Breast epithelium (tissue), 4 donors: Measurements from ENCODE around the gene IQCE. TPM values are rescaled to one million over a fixed set of nuclear protein-coding genes. Genes with fewer than 3 reads are reported as not detected.

ENCODE experiments used
- DNase-seq, 2 donors: peaks; one replicate each; pipeline ENCODE4 v3.0.0-alpha.2; 2019; ENCODE audit warnings: low spot score in 2 of 2
- H3K27ac ChIP-seq, 2 donors: fragments of 200-600 bp; sonication (generic) in 1 of 2; one replicate each; pipeline ENCODE4 v1.5.1; 2016 to 2019; ENCODE audit warnings: mild to moderate bottlenecking in 1 of 2
- H3K27me3 ChIP-seq, 2 donors: fragments of 200-600 bp; sonication (generic) in 1 of 2; one replicate each; pipeline versions ENCODE4 v1.5.1 to v1.6.0; 2017 to 2019; ENCODE audit warnings: control low read depth in 1 of 2, mild to moderate bottlenecking in 1 of 2
- H3K36me3 ChIP-seq: fragments of 200-600 bp; one replicate; pipeline ENCODE4 v1.5.1; 2019
- H3K4me1 ChIP-seq, 2 donors: fragments of 200-600 bp; sonication (generic); one replicate each; pipeline ENCODE4 v1.5.1; 2016 to 2019; ENCODE audit warnings: control low read depth in 1 of 2
- H3K4me3 ChIP-seq, 3 donors: fragments of 200-600 bp; sonication (generic); 1 replicate in 2 of 3; 2 replicates in 1 of 3; pipeline ENCODE4 v1.5.1; 2016 to 2019; ENCODE audit warnings: mild to moderate bottlenecking in 3 of 3, moderate library complexity in 2 of 3
- H3K9me3 ChIP-seq, 2 donors: fragments of 200-600 bp; sonication (generic) in 1 of 2; one replicate each; pipeline ENCODE4 v1.5.1; 2016 to 2019; ENCODE audit warnings: control low read depth in 1 of 2
- POLR2A ChIP-seq: fragments of 450-650 bp; IDR thresholded peaks from one replicate; pipeline ENCODE4 v1.6.1; 2016; ENCODE audit warnings: antibody characterized with exemption, mild to moderate bottlenecking, moderate library complexity
- POLR2AphosphoS5 ChIP-seq, 3 donors: sonication (generic); formaldehyde crosslinking; IDR thresholded peaks; one replicate each; pipeline ENCODE4 v1.6.1; 2017; ENCODE audit warnings: antibody characterized with exemption in 3 of 3
- intact Hi-C: fragments of 100-400 bp; cut with DNase I; formaldehyde crosslinking; loops from one replicate; pipeline ENCODE4 v1.15.1; 2023; ENCODE audit warnings: low total_unique reads
- total RNA-seq, 3 donors: library from RNA; depleted of rRNA; stranded (reverse); fragments of >200 nt; gene quantifications; one replicate each; pipeline ENCODE4 v1.1.0, GENCODE V29; 2016
- TF ChIP-seq, protein P1 (sequence below), 3 donors: fragments of 450-650 bp; IDR thresholded peaks; one replicate each; pipeline ENCODE4 v1.5.1; 2016 to 2017; ENCODE audit warnings: antibody characterized with exemption in 3 of 3, mild to moderate bottlenecking in 3 of 3, moderate library complexity in 3 of 3

IQCE gene
- total RNA-seq, 3 donors from 2014 or later: 13.4 to 22.7 (median 13.8) TPM

DNA sequence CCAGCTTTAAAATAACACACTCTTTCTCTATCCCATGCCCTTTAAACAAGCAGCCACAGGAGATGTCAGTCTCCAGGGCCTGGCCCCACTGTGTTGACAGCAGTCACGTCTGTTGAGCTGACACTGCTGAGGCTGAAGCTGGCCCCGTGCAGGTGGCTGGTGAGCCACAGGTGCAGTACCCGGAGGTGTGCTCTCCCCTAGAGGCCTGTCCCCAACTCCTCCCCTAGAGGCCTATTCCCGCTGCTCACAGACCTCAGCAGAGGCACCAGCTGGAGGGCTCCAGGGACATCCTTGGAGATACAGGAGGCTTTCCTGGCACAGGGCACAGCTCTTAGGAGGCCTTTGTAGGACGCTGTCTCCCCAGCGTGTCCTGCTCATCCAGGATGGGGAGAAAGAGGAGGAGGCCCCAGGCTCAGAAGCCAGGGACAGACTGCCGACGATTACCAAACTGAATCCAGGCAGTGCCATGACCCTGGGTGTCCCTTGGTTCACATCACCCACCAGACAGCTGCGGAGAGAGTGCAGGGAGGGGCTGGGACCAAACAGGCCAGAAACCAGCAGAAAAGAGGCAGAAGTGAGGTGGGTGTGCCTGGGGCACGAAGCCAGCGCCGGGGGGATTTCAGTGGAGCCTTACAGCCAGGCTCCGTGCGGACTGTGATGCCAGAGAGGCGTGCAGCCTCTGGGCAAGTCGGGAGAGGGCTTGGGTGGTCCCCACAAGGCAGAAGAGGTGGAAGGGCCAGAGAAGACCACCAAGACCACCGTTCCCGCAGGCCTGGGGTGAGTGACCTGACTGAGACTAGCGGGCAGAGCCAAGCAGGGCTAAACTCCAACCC is 54.5 kb downstream of the IQCE start:
- Histone ChIP-seq H3K9me3 (no peaks in the 10 kb centered on the region), H3K4me1 (peaks cover 10 to 22% of the 10 kb centered on the region in 2 donors), H3K27me3 (no peaks in the 10 kb centered on the region), H3K36me3 (no peaks in the 10 kb centered on the region), H3K27ac (peak overlapping the region in 1 of 2 donors; percentile 68), H3K4me3 (no peak overlapping the region)
- no peak for DNase-seq
- TF ChIP-seq, protein P1, sequence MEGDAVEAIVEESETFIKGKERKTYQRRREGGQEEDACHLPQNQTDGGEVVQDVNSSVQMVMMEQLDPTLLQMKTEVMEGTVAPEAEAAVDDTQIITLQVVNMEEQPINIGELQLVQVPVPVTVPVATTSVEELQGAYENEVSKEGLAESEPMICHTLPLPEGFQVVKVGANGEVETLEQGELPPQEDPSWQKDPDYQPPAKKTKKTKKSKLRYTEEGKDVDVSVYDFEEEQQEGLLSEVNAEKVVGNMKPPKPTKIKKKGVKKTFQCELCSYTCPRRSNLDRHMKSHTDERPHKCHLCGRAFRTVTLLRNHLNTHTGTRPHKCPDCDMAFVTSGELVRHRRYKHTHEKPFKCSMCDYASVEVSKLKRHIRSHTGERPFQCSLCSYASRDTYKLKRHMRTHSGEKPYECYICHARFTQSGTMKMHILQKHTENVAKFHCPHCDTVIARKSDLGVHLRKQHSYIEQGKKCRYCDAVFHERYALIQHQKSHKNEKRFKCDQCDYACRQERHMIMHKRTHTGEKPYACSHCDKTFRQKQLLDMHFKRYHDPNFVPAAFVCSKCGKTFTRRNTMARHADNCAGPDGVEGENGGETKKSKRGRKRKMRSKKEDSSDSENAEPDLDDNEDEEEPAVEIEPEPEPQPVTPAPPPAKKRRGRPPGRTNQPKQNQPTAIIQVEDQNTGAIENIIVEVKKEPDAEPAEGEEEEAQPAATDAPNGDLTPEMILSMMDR (IDR thresholded peaks at IDR 0.05): no peak
- no peak for TF ChIP-seq POLR2AphosphoS5 (IDR thresholded peaks at IDR 0.05)
- no peak for TF ChIP-seq POLR2A
- intact Hi-C loops: loop anchor here (10.0 kb wide), 1 partner anchor 369 kb away; the partner anchor contains the start of genes MRM2 and NUDT1

DNA sequence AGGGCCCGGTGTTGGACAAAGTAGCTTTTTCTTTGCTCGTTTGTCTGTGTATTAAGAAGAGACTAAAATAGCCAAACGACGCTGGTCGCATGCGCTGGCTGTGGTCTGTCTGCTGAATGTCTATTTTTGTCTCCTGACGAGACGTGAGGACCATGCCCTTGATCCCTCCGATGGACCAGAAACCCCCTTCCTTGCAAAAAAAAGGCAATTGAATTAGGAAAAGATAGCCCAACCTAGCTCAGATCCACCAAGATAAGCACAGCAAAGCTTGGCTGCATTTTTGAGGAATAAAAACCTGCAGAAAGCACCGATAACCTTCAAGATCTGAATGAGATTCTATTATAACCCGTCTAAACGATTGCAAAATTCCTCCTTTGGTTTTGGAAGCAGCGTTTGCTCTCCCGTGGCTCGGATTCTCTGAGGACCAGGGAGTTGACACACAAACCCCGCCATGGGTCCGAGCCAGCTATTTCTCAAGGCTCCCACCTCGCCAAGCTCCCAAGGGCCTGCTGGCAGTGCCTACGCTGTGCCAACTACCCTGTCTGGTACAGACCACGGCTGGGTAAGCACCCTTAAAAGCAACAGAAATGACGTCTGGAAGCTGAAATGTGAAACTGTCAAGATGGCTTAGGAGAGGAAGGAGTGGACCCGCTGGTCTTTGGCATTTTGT is 55.3 kb downstream of the IQCE start:
- intact Hi-C loops: loop anchor here (10.0 kb wide), 1 partner anchor 369 kb away; the partner anchor contains the start of genes MRM2 and NUDT1
- DNase-seq: peak in 1 of 2 donors; percentile 74
- no peaks in the 10 kb centered on the region for H3K27me3 ChIP-seq
- peak overlapping the region; percentile 7 to 52 (median 28) for H3K4me3 ChIP-seq
- peak overlapping the region; percentile 56 to 68 for H3K27ac ChIP-seq
- peak in 1 of 3 donors; percentile 55 for TF ChIP-seq POLR2AphosphoS5 (IDR thresholded peaks at IDR 0.05)
- TF ChIP-seq POLR2A: no peak
- H3K4me1 ChIP-seq: peaks cover 10 to 22% of the 10 kb centered on the region in 2 donors
- H3K9me3 ChIP-seq: no peaks in the 10 kb centered on the region
- H3K36me3 ChIP-seq: no peaks in the 10 kb centered on the region

DNA sequence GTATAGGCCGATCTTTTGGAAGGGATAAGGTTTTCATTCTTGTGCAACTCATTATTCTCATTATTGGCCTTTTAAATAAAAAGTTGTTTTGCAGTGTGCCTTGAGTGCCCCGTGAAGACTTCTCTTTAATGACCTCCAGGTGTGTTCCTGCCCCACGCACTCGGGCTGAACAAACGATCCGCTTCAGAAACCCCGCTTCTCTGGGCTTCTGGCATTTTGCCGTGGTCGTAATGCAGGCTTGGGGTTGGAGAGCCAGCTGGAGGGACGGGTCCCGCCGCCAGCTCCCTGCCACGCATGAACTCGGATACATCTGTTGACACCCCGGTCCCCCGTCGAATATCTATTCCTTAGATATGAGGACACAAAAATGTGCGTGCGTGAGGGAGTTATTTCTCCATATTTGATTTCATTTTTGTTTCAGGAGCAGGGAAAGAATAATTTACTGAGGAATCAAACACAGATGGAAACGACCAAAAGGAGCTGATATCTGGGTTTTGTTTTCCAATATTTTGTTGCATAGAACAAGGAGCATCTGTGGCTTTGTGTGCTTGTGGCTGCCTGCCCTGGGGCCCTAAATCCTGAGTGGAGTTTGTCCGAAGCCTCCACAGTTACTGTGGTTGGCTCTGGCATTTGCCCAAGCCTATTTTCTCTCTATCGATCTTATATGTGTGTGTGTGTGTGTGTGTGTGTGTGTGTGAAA is 56.0 kb downstream of the IQCE start:
- Histone ChIP-seq H3K27me3 (no peaks in the 10 kb centered on the region), H3K4me1 (peaks cover 10 to 22% of the 10 kb centered on the region in 2 donors), H3K27ac (peak overlapping the region; percentile 56 to 68), H3K9me3 (no peaks in the 10 kb centered on the region), H3K36me3 (no peaks in the 10 kb centered on the region), H3K4me3 (peak overlapping the region; percentile 7 to 52 (median 28))
- TF ChIP-seq POLR2A (no peak), POLR2AphosphoS5 (IDR thresholded peaks at IDR 0.05) (no peak)
- TF ChIP-seq, protein P1 (IDR thresholded peaks at IDR 0.05): no peak
- intact Hi-C loops: loop anchor here (10.0 kb wide), 1 partner anchor 370 kb away; the partner anchor contains the start of genes MRM2 and NUDT1
- DNase-seq: no peak

DNA sequence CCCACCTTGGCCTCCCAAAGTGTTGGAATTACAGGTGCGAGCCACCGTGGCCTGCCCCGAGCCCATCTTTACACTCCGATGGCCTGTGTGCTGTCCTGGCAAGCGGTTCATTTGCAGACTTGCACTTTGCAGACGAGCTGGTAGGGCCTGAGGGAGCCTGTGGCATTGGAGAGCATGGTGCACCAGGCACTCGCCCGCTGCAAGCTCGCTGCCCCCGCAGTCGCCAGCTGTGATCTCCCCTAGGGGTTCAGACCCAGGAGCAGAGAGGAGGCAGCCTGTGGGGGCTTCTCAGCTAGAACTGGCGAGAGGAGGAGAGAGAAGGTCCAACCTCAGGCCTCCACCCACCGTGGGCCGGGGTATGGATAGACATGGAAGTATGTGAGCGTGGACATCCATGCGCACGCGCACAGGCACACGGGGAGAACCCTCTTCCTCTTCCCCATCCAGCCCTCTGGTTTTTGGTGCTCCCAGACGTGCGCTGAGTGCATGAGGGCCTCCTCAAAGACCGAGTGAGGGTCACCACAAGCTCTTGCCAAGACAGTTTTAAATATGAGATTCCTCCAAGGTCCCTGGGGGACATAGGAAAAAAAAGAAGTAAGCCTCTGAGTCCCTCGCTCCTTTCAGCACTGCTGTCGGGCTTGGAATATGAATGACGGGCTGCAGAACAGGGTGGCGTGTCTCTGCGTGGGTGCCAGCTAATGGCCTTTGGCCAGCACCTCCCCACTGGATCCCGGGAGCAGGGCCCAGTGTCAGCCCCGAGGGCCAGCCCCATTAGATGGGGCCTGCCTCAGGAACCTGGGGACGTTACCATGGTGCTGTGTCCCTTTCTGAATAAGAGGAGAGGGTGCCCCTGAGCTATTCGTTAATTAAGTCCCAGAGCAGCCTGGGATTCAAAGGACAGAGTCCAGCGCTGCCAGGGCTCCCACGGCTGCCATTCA is 57.9 kb downstream of the IQCE start:
- Histone ChIP-seq H3K27ac (no peak overlapping the region), H3K4me1 (peaks cover 10 to 22% of the 10 kb centered on the region in 2 donors), H3K4me3 (peak overlapping the region in 2 of 3 donors; percentile 2 to 42), H3K9me3 (no peaks in the 10 kb centered on the region), H3K27me3 (no peaks in the 10 kb centered on the region), H3K36me3 (no peaks in the 10 kb centered on the region)
- DNase-seq: no peak
- intact Hi-C loops: loop anchor here (10.0 kb wide), 1 partner anchor 372 kb away; the partner anchor contains the start of genes MRM2 and NUDT1
- TF ChIP-seq, protein P1 (IDR thresholded peaks at IDR 0.05): no peak
- TF ChIP-seq POLR2A: no peak
- TF ChIP-seq POLR2AphosphoS5 (IDR thresholded peaks at IDR 0.05): no peak
